B cell (primary cell): ENCODE results near the gene PITX3. TPM values are rescaled to one million over a fixed set of nuclear protein-coding genes. Genes with fewer than 3 reads are reported as not detected.

ENCODE experiments used
- ATAC-seq: fragments of 200-7000 bp; cut with Tn5 transposase; one replicate; pipeline ENCODE4 v1.10.0; 2021; ENCODE audit warnings: low read depth, mild to moderate bottlenecking, moderate number of reproducible peaks, moderate library complexity
- CTCF ChIA-PET: fragments of 350-600 bp; sonication (Branson Sonifier 250); formaldehyde crosslinking; loops from one replicate; lab custom pipeline; 2021; ENCODE audit warnings: antibody characterized with exemption, inconsistent platforms; lab: Charles Lee
- POLR2A ChIA-PET: fragments of 350-600 bp; sonication (Branson Sonifier 250); formaldehyde crosslinking; loops from one replicate; lab custom pipeline; 2021; ENCODE audit warnings: antibody characterized with exemption; lab: Charles Lee
- DNase-seq: peaks from one replicate; pipeline ENCODE4 v3.0.0; 2013
- H2AFZ ChIP-seq: 2 replicates; pipeline ENCODE4 v1.6.1; 2012; ENCODE audit warnings: mild to moderate bottlenecking, low read depth, low read length; ENCODE audit not compliant: insufficient read depth, poor library complexity, severe bottlenecking
- H3K27ac ChIP-seq, 2 donors: 1 replicate in 1 of 2; 2 replicates in 1 of 2; pipeline ENCODE4 v1.5.1; 2012 to 2013; ENCODE audit warnings: low read length in 2 of 2, mild to moderate bottlenecking in 2 of 2, moderate library complexity in 1 of 2
- H3K27me3 ChIP-seq, 4 experiments: fragments of 200-600 bp in 1 of 4; sonication (generic) in 1 of 4; replicated peaks in 1 of 4; 1 replicate in 2 of 4; 2 replicates in 2 of 4; pipeline versions ENCODE4 v1.6.1 to v1.7.0; 2013 to 2016; ENCODE audit warnings: low read length in 3 of 4, mild to moderate bottlenecking in 2 of 4, mixed read lengths in 1 of 4, moderate library complexity in 1 of 4; ENCODE audit not compliant: insufficient read depth in 4 of 4, control insufficient read depth in 3 of 4; ENCODE audit errors: control extremely low read depth in 1 of 4
- H3K36me3 ChIP-seq, 2 experiments: replicated peaks in 1 of 2; 1 replicate in 1 of 2; 2 replicates in 1 of 2; pipeline versions ENCODE4 v1.6.1 to v1.7.1; 2013; ENCODE audit warnings: low read length in 1 of 2; ENCODE audit not compliant: insufficient read depth in 2 of 2, control insufficient read depth in 1 of 2; ENCODE audit errors: control extremely low read depth in 1 of 2, extremely low read depth in 1 of 2
- H3K4me1 ChIP-seq, 2 donors: fragments of 200-600 bp in 1 of 2; sonication (generic) in 1 of 2; 1 replicate in 1 of 2; 2 replicates in 1 of 2; pipeline versions ENCODE4 v1.5.1 to v1.6.1; 2013 to 2017; ENCODE audit warnings: low read length in 2 of 2; ENCODE audit not compliant: control insufficient read depth in 2 of 2, insufficient read depth in 2 of 2
- H3K4me2 ChIP-seq: replicated peaks from 2 replicates; pipeline ENCODE3; 2012; ENCODE audit warnings: mild to moderate bottlenecking, low read depth, low read length; ENCODE audit not compliant: poor library complexity, severe bottlenecking
- H3K4me3 ChIP-seq, 5 experiments: fragments of 200-600 bp in 1 of 5; sonication (generic) in 1 of 5; 1 replicate in 3 of 5; 2 replicates in 2 of 5; pipeline versions ENCODE4 v1.5.1 to v1.7.0; 2011 to 2016; ENCODE audit warnings: low read length in 4 of 5, mild to moderate bottlenecking in 4 of 5, low read depth in 2 of 5, control low read depth in 1 of 5, moderate library complexity in 1 of 5; ENCODE audit not compliant: insufficient read depth in 1 of 5; ENCODE audit errors: control extremely low read depth in 1 of 5, extremely low read depth in 1 of 5
- H3K79me2 ChIP-seq: fragments of 200-600 bp; sonication (generic); one replicate; pipeline ENCODE4 v1.6.0; 2016; ENCODE audit warnings: low read length; ENCODE audit not compliant: control insufficient read depth, insufficient read depth
- H3K9ac ChIP-seq: fragments of 200-600 bp; sonication (generic); 2 replicates; pipeline ENCODE4 v1.6.1; 2017; ENCODE audit warnings: mild to moderate bottlenecking, low read length, moderate library complexity
- H3K9me3 ChIP-seq, 3 donors: one replicate each; pipeline versions ENCODE4 v1.6.1 to v1.7.1; 2013; ENCODE audit warnings: low read length in 2 of 3; ENCODE audit not compliant: control insufficient read depth in 2 of 3, insufficient read depth in 1 of 3; ENCODE audit errors: control extremely low read depth in 1 of 3
- H4K20me1 ChIP-seq: 2 replicates; pipeline ENCODE4 v1.6.0; 2012; ENCODE audit warnings: mild to moderate bottlenecking, low read length; ENCODE audit not compliant: insufficient read depth, control insufficient read depth, poor library complexity, severe bottlenecking
- H3K27ac Mint-ChIP-seq: one replicate; pipeline ENCODE4 v1.8.0; 2021; ENCODE audit warnings: mixed read lengths
- H3K27me3 Mint-ChIP-seq: one replicate; pipeline ENCODE4 v1.8.0; 2021; ENCODE audit warnings: mixed read lengths
- H3K4me1 Mint-ChIP-seq: one replicate; pipeline ENCODE4 v1.8.0; 2021; ENCODE audit warnings: mixed read lengths
- H3K4me3 Mint-ChIP-seq: one replicate; pipeline ENCODE4 v1.8.0; 2021; ENCODE audit warnings: mixed read lengths
- H3K9me3 Mint-ChIP-seq: one replicate; pipeline ENCODE4 v1.8.0; 2022; ENCODE audit warnings: mixed read lengths; ENCODE audit not compliant: insufficient read depth
- CTCF ChIP-seq: fragments of 200-600 bp; IDR thresholded peaks from one replicate; pipeline ENCODE4 v1.8.0; 2022; ENCODE audit warnings: antibody characterized with exemption, mild to moderate bottlenecking
- EZH2 ChIP-seq: IDR thresholded peaks from 2 replicates; pipeline ENCODE4 v1.6.1; 2012; ENCODE audit warnings: borderline replicate concordance, low read depth, mild to moderate bottlenecking, moderate library complexity, low read length; ENCODE audit not compliant: insufficient read depth, poor library complexity, severe bottlenecking
- WGBS: methylation state at CpG from one replicate; pipeline ENCODE4 v1.1.5; 2013; ENCODE audit warnings: missing lambda C conversion rate; ENCODE audit not compliant: insufficient coverage; 5-methylcytosine and 5-hydroxymethylcytosine counted together
- intact Hi-C: fragments of 100-400 bp; cut with micrococcal nuclease; formaldehyde crosslinking; loops from one replicate; pipeline ENCODE4 v1.10.0; 2022
- polyA plus RNA-seq: library from polyadenylated mRNA; depleted of rRNA; stranded (reverse); fragments of >200 nt; gene quantifications from 2 replicates; pipeline ENCODE4 v1.2.3, GENCODE V29; 2012
- total RNA-seq, 2 donors: library from RNA; stranded (reverse); fragments of 120-200 nt in 1 of 2; gene quantifications; 1 replicate in 1 of 2; 2 replicates in 1 of 2; pipeline versions ENCODE4 v1.2.3 to v1.2.4, GENCODE V29; 2013 to 2022

Gene PITX3
- total and polyA plus RNA-seq, 2 donors (not counting 1 experiment from before 2014, with no cell fraction given) = not detected

GRCh38 chr10:102245932-102246251, 4.6 kb upstream of the PITX3 start:
- H3K9ac ChIP-seq = peak overlapping the region; percentile 86
- peaks cover 0 to 8% (median 0%) of the 10 kb centered on the region in 3 donors for H3K9me3 ChIP-seq
- ChIA-PET POLR2A (interaction anchor here (0.5 to 1.3 kb wide), 4 partner anchors 15 to 216 kb away, joined by 3 to 16 read pairs (median 6); no protein-coding TSS in a partner anchor), CTCF (interaction anchor here (1.2 to 4.5 kb wide), 3 partner anchors 15 to 338 kb away, joined by 4 to 46 read pairs (median 6); no protein-coding TSS in a partner anchor)
- H3K4me2 ChIP-seq = peak overlapping the region; percentile 82
- TF ChIP-seq EZH2 (no peak), CTCF (no peak)
- Mint-ChIP-seq H3K4me3 (peak overlapping the region; percentile 94), H3K9me3 (no peaks in the 10 kb centered on the region), H3K4me1 (peaks cover 53% of the 10 kb centered on the region), H3K27ac (peak overlapping the region; percentile 38), H3K27me3 (peaks cover 19% of the 10 kb centered on the region)
- DNase-seq (no peak), ATAC-seq (no peak)
- H3K27me3 ChIP-seq = peaks cover 0 to 25% (median 21%) of the 10 kb centered on the region in 4 experiments
- WGBS = no CpG with 5 or more reads among the region's 4 CpGs
- H4K20me1 ChIP-seq = peaks cover 46% of the 10 kb centered on the region
- peaks cover 62% of the 10 kb centered on the region for H3K79me2 ChIP-seq
- H3K4me1 ChIP-seq = peaks cover 45% of the 10 kb centered on the region in 2 donors
- H3K4me3 ChIP-seq = peak overlapping the region; percentile 80 to 99 (median 98)
- H3K36me3 ChIP-seq = peaks cover 0 to 6% of the 10 kb centered on the region in 2 experiments
- H3K27ac ChIP-seq = peak overlapping the region; percentile 86 to 90
- peak overlapping the region; percentile 91 for H2AFZ ChIP-seq
- intact Hi-C loops = loop anchor here (1.0 to 10.0 kb wide), 11 partner anchors 17 to 891 kb away; partner anchors contain the start of genes ARL3, BTRC, CUEDC2 and HPS6
